CD14-positive monocyte (primary cell): Measurements from ENCODE around the gene UBE2J2. TPM values are rescaled to one million over a fixed set of nuclear protein-coding genes. Genes with fewer than 3 reads are reported as not detected.

ENCODE experiments used
- DNase-seq, 3 donors: peaks; one replicate each; pipeline ENCODE4 v3.0.0-alpha.2; 2011 to 2022
- H2AFZ ChIP-seq: 2 replicates; pipeline ENCODE4 v1.6.0; 2012; ENCODE audit warnings: mild to moderate bottlenecking, low read depth, low read length, inconsistent platforms; ENCODE audit not compliant: insufficient read depth, poor library complexity, severe bottlenecking
- H3K27ac ChIP-seq, 2 donors: 1 replicate in 1 of 2; 2 replicates in 1 of 2; pipeline ENCODE4 v1.5.1; 2012 to 2013; ENCODE audit warnings: low read length in 2 of 2, control low read depth in 1 of 2, inconsistent platforms in 1 of 2, low read depth in 1 of 2, mild to moderate bottlenecking in 1 of 2
- H3K27me3 ChIP-seq, 2 donors: one replicate each; pipeline versions ENCODE4 v1.6.0 to v1.6.1; 2011 to 2013; ENCODE audit warnings: low read length in 2 of 2; ENCODE audit not compliant: control insufficient read depth in 2 of 2, insufficient read depth in 2 of 2
- H3K36me3 ChIP-seq, 2 donors: replicated peaks in 1 of 2; 1 replicate in 1 of 2; 2 replicates in 1 of 2; pipeline versions ENCODE4 v1.5.1 to v1.6.1; 2012 to 2013; ENCODE audit warnings: low read length in 2 of 2, control low read depth in 1 of 2, inconsistent platforms in 1 of 2, mild to moderate bottlenecking in 1 of 2; ENCODE audit not compliant: insufficient read depth in 2 of 2, control insufficient read depth in 1 of 2
- H3K4me1 ChIP-seq, 2 donors: 1 replicate in 1 of 2; 2 replicates in 1 of 2; pipeline versions ENCODE4 v1.5.1 to v1.6.1; 2012 to 2013; ENCODE audit warnings: low read length in 2 of 2, control low read depth in 1 of 2, inconsistent platforms in 1 of 2, mild to moderate bottlenecking in 1 of 2, moderate library complexity in 1 of 2; ENCODE audit not compliant: insufficient read depth in 2 of 2, control insufficient read depth in 1 of 2
- H3K4me2 ChIP-seq: replicated peaks from 2 replicates; pipeline ENCODE3; 2012; ENCODE audit warnings: low read length, moderate library complexity, mild to moderate bottlenecking; ENCODE audit not compliant: poor library complexity, severe bottlenecking; ENCODE audit errors: extremely low read depth
- H3K4me3 ChIP-seq, 3 experiments: fragments of 200-600 bp in 1 of 3; sonication (generic) in 1 of 3; replicated peaks in 1 of 3; 1 replicate in 2 of 3; 2 replicates in 1 of 3; pipeline ENCODE4 v1.5.1; 2011 to 2013; ENCODE audit warnings: low read length in 3 of 3, mild to moderate bottlenecking in 3 of 3, control low read depth in 2 of 3, low read depth in 2 of 3, inconsistent platforms in 1 of 3, moderate library complexity in 1 of 3
- H3K79me2 ChIP-seq: 2 replicates; pipeline ENCODE4 v1.6.0; 2012; ENCODE audit warnings: mild to moderate bottlenecking, control low read depth, inconsistent platforms, low read length, moderate library complexity; ENCODE audit not compliant: insufficient read depth
- H3K9ac ChIP-seq: 2 replicates; pipeline ENCODE4 v1.6.0; 2017; ENCODE audit warnings: low read length, mild to moderate bottlenecking; ENCODE audit not compliant: insufficient read depth, poor library complexity, severe bottlenecking
- H3K9me3 ChIP-seq, 2 donors: replicated peaks in 1 of 2; 1 replicate in 1 of 2; 2 replicates in 1 of 2; pipeline versions ENCODE4 v1.5.1 to v1.6.1; 2012 to 2013; ENCODE audit warnings: low read length in 2 of 2, control low read depth in 1 of 2; ENCODE audit not compliant: control insufficient read depth in 1 of 2, insufficient read depth in 1 of 2
- H4K20me1 ChIP-seq: 2 replicates; pipeline ENCODE4 v1.6.0; 2012; ENCODE audit warnings: mild to moderate bottlenecking, low read length, control low read depth, moderate library complexity; ENCODE audit not compliant: insufficient read depth
- H3K27ac Mint-ChIP-seq, 7 donors: one replicate each; pipeline ENCODE4 v1.8.0; 2020; ENCODE audit warnings: mild to moderate bottlenecking in 7 of 7, mixed read lengths in 7 of 7, moderate library complexity in 6 of 7, inconsistent platforms in 2 of 7
- H3K27me3 Mint-ChIP-seq, 3 donors: one replicate each; pipeline ENCODE4 v1.8.0; 2021 to 2022; ENCODE audit warnings: low read depth in 3 of 3, mild to moderate bottlenecking in 3 of 3, mixed read lengths in 3 of 3, moderate library complexity in 3 of 3, inconsistent platforms in 1 of 3
- H3K36me3 Mint-ChIP-seq, 2 donors: one replicate each; pipeline ENCODE4 v1.8.0; 2020; ENCODE audit warnings: mixed read lengths in 2 of 2, inconsistent platforms in 1 of 2, mild to moderate bottlenecking in 1 of 2
- H3K4me1 Mint-ChIP-seq: one replicate; pipeline ENCODE4 v1.8.0; 2020; ENCODE audit warnings: mild to moderate bottlenecking, mixed read lengths
- H3K4me3 Mint-ChIP-seq, 2 donors: one replicate each; pipeline ENCODE4 v1.8.0; 2020; ENCODE audit warnings: mild to moderate bottlenecking in 2 of 2, mixed read lengths in 2 of 2, moderate library complexity in 1 of 2
- H3K9me3 Mint-ChIP-seq, 7 donors: one replicate each; pipeline ENCODE4 v1.8.0; 2020 to 2022; ENCODE audit warnings: mixed read lengths in 7 of 7, mild to moderate bottlenecking in 6 of 7, moderate library complexity in 6 of 7, inconsistent platforms in 2 of 7
- WGBS: methylation state at CpG from one replicate; pipeline ENCODE4 v1.1.5; 2013; ENCODE audit warnings: missing lambda C conversion rate; ENCODE audit not compliant: insufficient coverage; 5-methylcytosine and 5-hydroxymethylcytosine counted together
- intact Hi-C, 2 donors: fragments of 100-400 bp; cut with micrococcal nuclease; formaldehyde crosslinking; loops; one replicate each; pipeline versions ENCODE4 v1.15.0 to v1.15.1; 2023
- polyA plus RNA-seq, 3 donors: library from polyadenylated mRNA; depleted of rRNA in 1 of 3; unstranded in 2 of 3; stranded (reverse) in 1 of 3; fragments of 300-500 nt in 2 of 3; fragments of >200 nt in 1 of 3; fragmentation: Illumina TruSeq in 2 of 3; gene quantifications; 1 replicate in 2 of 3; 2 replicates in 1 of 3; pipeline ENCODE4 v1.2.3, GENCODE V29; 2012 to 2021
- TF ChIP-seq, protein P1 (sequence below): fragments of 200-600 bp; IDR thresholded peaks from one replicate; pipeline ENCODE4 v1.8.0; 2022; ENCODE audit warnings: antibody characterized with exemption, mild to moderate bottlenecking

The UBE2J2 gene
- polyA plus RNA-seq, 3 donors, result 36.5 to 83.2 (median 72.1) TPM

GRCh38 chr1:1208713-1209433 is 64.8 kb downstream of the UBE2J2 start:
- peak overlapping the region in 1 of 7 donors; percentile 80 for H3K27ac Mint-ChIP-seq
- Histone ChIP-seq H4K20me1 (no peaks in the 10 kb centered on the region), H3K27me3 (peaks cover 7 to 65% of the 10 kb centered on the region in 2 donors), H3K4me3 (no peak overlapping the region), H3K9me3 (no peaks in the 10 kb centered on the region), H3K27ac (no peak overlapping the region), H3K9ac (no peak overlapping the region), H3K36me3 (no peaks in the 10 kb centered on the region), H3K4me2 (no peak overlapping the region), H2AFZ (no peak overlapping the region), H3K79me2 (no peaks in the 10 kb centered on the region), H3K4me1 (peaks cover 6 to 8% of the 10 kb centered on the region in 2 donors)
- H3K4me3 Mint-ChIP-seq, result peak overlapping the region in 1 of 2 donors; percentile 70
- H3K36me3 Mint-ChIP-seq, result peaks cover 0 to 1% of the 10 kb centered on the region in 2 donors
- H3K9me3 Mint-ChIP-seq, result peaks cover 0 to 3% (median 2%) of the 10 kb centered on the region in 7 donors
- TF ChIP-seq, protein P1, sequence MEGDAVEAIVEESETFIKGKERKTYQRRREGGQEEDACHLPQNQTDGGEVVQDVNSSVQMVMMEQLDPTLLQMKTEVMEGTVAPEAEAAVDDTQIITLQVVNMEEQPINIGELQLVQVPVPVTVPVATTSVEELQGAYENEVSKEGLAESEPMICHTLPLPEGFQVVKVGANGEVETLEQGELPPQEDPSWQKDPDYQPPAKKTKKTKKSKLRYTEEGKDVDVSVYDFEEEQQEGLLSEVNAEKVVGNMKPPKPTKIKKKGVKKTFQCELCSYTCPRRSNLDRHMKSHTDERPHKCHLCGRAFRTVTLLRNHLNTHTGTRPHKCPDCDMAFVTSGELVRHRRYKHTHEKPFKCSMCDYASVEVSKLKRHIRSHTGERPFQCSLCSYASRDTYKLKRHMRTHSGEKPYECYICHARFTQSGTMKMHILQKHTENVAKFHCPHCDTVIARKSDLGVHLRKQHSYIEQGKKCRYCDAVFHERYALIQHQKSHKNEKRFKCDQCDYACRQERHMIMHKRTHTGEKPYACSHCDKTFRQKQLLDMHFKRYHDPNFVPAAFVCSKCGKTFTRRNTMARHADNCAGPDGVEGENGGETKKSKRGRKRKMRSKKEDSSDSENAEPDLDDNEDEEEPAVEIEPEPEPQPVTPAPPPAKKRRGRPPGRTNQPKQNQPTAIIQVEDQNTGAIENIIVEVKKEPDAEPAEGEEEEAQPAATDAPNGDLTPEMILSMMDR, result no peak
- WGBS, result 7% methylated on average over 23 of the region's 38 CpGs
- peaks cover 42 to 81% (median 62%) of the 10 kb centered on the region in 3 donors for H3K27me3 Mint-ChIP-seq
- intact Hi-C loops, result no loop called here
- DNase-seq, result peak in 1 of 3 donors; percentile 31
- peaks cover 5% of the 10 kb centered on the region for H3K4me1 Mint-ChIP-seq

GRCh38 chr1:1207571-1207892 is 66.1 kb downstream of the UBE2J2 start:
- intact Hi-C loops, result no loop called here
- WGBS, result 31% methylated on average over 8 of the region's 11 CpGs
- Mint-ChIP-seq H3K4me3 (peak overlapping the region in 1 of 2 donors; percentile 70), H3K27me3 (peaks cover 42 to 75% (median 53%) of the 10 kb centered on the region in 3 donors), H3K27ac (no peak overlapping the region), H3K4me1 (peaks cover 5% of the 10 kb centered on the region), H3K36me3 (peaks cover 0 to 1% of the 10 kb centered on the region in 2 donors), H3K9me3 (peaks cover 0 to 3% (median 2%) of the 10 kb centered on the region in 7 donors)
- no peak overlapping the region for H3K9ac ChIP-seq
- no peaks in the 10 kb centered on the region for H3K79me2 ChIP-seq
- TF ChIP-seq, protein P1, result no peak
- no peak overlapping the region for H3K4me3 ChIP-seq
- H2AFZ ChIP-seq, result no peak overlapping the region
- no peaks in the 10 kb centered on the region for H3K36me3 ChIP-seq
- no peaks in the 10 kb centered on the region for H4K20me1 ChIP-seq
- peaks cover 7 to 52% of the 10 kb centered on the region in 2 donors for H3K27me3 ChIP-seq
- no peak overlapping the region for H3K4me2 ChIP-seq
- no peaks in the 10 kb centered on the region for H3K9me3 ChIP-seq
- DNase-seq, result no peak
- no peaks in the 10 kb centered on the region for H3K4me1 ChIP-seq
- no peak overlapping the region for H3K27ac ChIP-seq
